ENCODE data around the gene CNGA2. TPM values are rescaled to one million over a fixed set of nuclear protein-coding genes. Genes with fewer than 3 reads are reported as not detected.
A peak's percentile ranks its signal among the peaks of the same experiment; 100 is the strongest.
"Not testable (repeated sequence)": the region's sequence is repeated elsewhere in the genome, so short reads cannot be mapped to it uniquely, and the experiment has no call there.

CNGA2 gene
- total and polyA plus RNA-seq, 2 experiments from 2014 or later, result not detected

GRCh38 chrX:151694121-151694520 is 40.4 kb upstream of the CNGA2 start:
- Histone ChIP-seq H3K79me2 (no peaks in the 10 kb centered on the region), H3K4me1 (ENCODE audit: insufficient read depth) (no peaks in the 10 kb centered on the region), H3K9me2 (replicated peaks; ENCODE audit: insufficient read depth) (no peaks in the 10 kb centered on the region), H2AFZ (no peak overlapping the region), H3K36me3 (replicated peaks; ENCODE audit: insufficient read depth, low read depth) (no peaks in the 10 kb centered on the region), H3K4me2 (peak overlapping the region; percentile 70), H3K4me3 (no peak overlapping the region), H3K27me3 (no peaks in the 10 kb centered on the region), H3K27ac (no peak overlapping the region), H3K9me3 (ENCODE audit: low read depth) (no peaks in the 10 kb centered on the region), H4K20me1 (ENCODE audit: insufficient read depth, poor library complexity, severe bottlenecking) (no peaks in the 10 kb centered on the region)
- DNase-seq (ENCODE audit: low spot score), result no peak
- 81% methylated on average over 12 of the region's 12 CpGs for WGBS (ENCODE audit: low lambda C conversion rate, missing lambda C conversion rate)
- TF ChIP-seq CTCF (IDR thresholded peaks at IDR 0.05; ENCODE audit: poor library complexity), result no peak
- no peak for TF ChIP-seq EZH2phosphoT487 (IDR thresholded peaks at IDR 0.05; ENCODE audit: low read depth, severe bottlenecking, unreplicated experiment)
- no peak for TF ChIP-seq EZH2 (IDR thresholded peaks at IDR 0.05; ENCODE audit: borderline replicate concordance)

GRCh38 chrX:151694661-151695582 is 39.6 kb upstream of the CNGA2 start, which contains the start of gene PRRG3:
PRRG3 (plus strand) TSS chrX:151695458; CDS start chrX:151698815, 3,357 bp downstream.
- DNase-seq (ENCODE audit: low spot score), result peak; percentile 16
- no peaks in the 10 kb centered on the region for H3K9me3 ChIP-seq (ENCODE audit: low read depth)
- TF ChIP-seq EZH2 (IDR thresholded peaks at IDR 0.05; ENCODE audit: borderline replicate concordance) (no peak), EZH2phosphoT487 (IDR thresholded peaks at IDR 0.05; ENCODE audit: low read depth, severe bottlenecking, unreplicated experiment) (no peak), CTCF (IDR thresholded peaks at IDR 0.05; ENCODE audit: poor library complexity) (no peak)
- H4K20me1 ChIP-seq (ENCODE audit: insufficient read depth, poor library complexity, severe bottlenecking), result no peaks in the 10 kb centered on the region
- no peaks in the 10 kb centered on the region for H3K27me3 ChIP-seq
- no peak within 1 kb of the TSS for H3K4me3 ChIP-seq
- 30% methylated on average over 24 of the region's 100 CpGs for WGBS (ENCODE audit: low lambda C conversion rate, missing lambda C conversion rate)
- no peaks in the 10 kb centered on the region for H3K36me3 ChIP-seq (replicated peaks; ENCODE audit: insufficient read depth, low read depth)
- peak within 1 kb of the TSS; percentile 70 for H3K4me2 ChIP-seq
- H3K9me2 ChIP-seq (replicated peaks; ENCODE audit: insufficient read depth), result no peaks in the 10 kb centered on the region
- no peak within 1 kb of the TSS for H3K27ac ChIP-seq
- no peak within 1 kb of the TSS for H2AFZ ChIP-seq
- H3K79me2 ChIP-seq, result no peaks in the 10 kb centered on the region
- no peaks in the 10 kb centered on the region for H3K4me1 ChIP-seq (ENCODE audit: insufficient read depth)

GRCh38 chrX:151695583-151696340 is 38.8 kb upstream of the CNGA2 start:
- DNase-seq (ENCODE audit: low spot score), result no peak
- Histone ChIP-seq H3K27ac (no peak overlapping the region), H3K9me2 (replicated peaks; ENCODE audit: insufficient read depth) (no peaks in the 10 kb centered on the region), H3K36me3 (replicated peaks; ENCODE audit: insufficient read depth, low read depth) (no peaks in the 10 kb centered on the region), H3K4me3 (no peak overlapping the region), H3K4me2 (peak overlapping the region; percentile 70), H4K20me1 (ENCODE audit: insufficient read depth, poor library complexity, severe bottlenecking) (no peaks in the 10 kb centered on the region), H3K4me1 (ENCODE audit: insufficient read depth) (no peaks in the 10 kb centered on the region), H3K9me3 (ENCODE audit: low read depth) (no peaks in the 10 kb centered on the region), H3K79me2 (no peaks in the 10 kb centered on the region), H2AFZ (no peak overlapping the region), H3K27me3 (no peaks in the 10 kb centered on the region)
- WGBS (ENCODE audit: low lambda C conversion rate, missing lambda C conversion rate), result 58% methylated on average over 19 of the region's 19 CpGs
- TF ChIP-seq CTCF (IDR thresholded peaks at IDR 0.05; ENCODE audit: poor library complexity) (no peak), EZH2phosphoT487 (IDR thresholded peaks at IDR 0.05; ENCODE audit: low read depth, severe bottlenecking, unreplicated experiment) (no peak), EZH2 (IDR thresholded peaks at IDR 0.05; ENCODE audit: borderline replicate concordance) (no peak)

- 89% methylated on average over 8 of the region's 8 CpGs for WGBS (ENCODE audit: low lambda C conversion rate, missing lambda C conversion rate)
- H3K4me2 ChIP-seq; H3K9me2 ChIP-seq (replicated peaks; ENCODE audit: insufficient read depth); H4K20me1 ChIP-seq (ENCODE audit: insufficient read depth, poor library complexity, severe bottlenecking); H3K79me2 ChIP-seq; H3K4me3 ChIP-seq; H3K4me1 ChIP-seq (ENCODE audit: insufficient read depth); H2AFZ ChIP-seq; H3K27ac ChIP-seq; H3K36me3 ChIP-seq (replicated peaks; ENCODE audit: insufficient read depth, low read depth); H3K9me3 ChIP-seq (ENCODE audit: low read depth); H3K27me3 ChIP-seq; DNase-seq (ENCODE audit: low spot score): not testable (repeated sequence)
These were observed 37.5 kb upstream of the CNGA2 start for GRCh38 chrX:151697082-151697481.
